Heart left ventricle (tissue), 13 donors: ENCODE data around the gene NECAP2.

Experiments used
- POLR2A ChIP-seq, 2 donors: fragments of 450-650 bp; IDR thresholded peaks; one replicate each; pipeline ENCODE4 v1.6.1; 2017; ENCODE audit warnings: antibody characterized with exemption in 2 of 2, mild to moderate bottlenecking in 2 of 2, moderate library complexity in 2 of 2
- TF ChIP-seq, protein P1 (sequence below), 12 donors: fragments of 200-600 bp; sonication (generic) in 4 of 12; IDR thresholded peaks; one replicate each; pipeline versions ENCODE4 v1.5.0 to v1.8.0; 2018 to 2022; ENCODE audit warnings: antibody characterized with exemption in 12 of 12, mild to moderate bottlenecking in 5 of 12
- donor health status: ischemic (EF 13 %, LVEDD 7.1; RV severe dilation, severe dysfunction).
- donor health status: DM: no; HTN: yes; CAD: no.
- donor health status: DM: no; HTN: no; CAD: no.
- donor health status: ischemic (EF 25% LVEDD 6.9; RV normal size, moderate dysfunction).
- donor health status: ischemic (EF 25% LVEDD 5.7; RV mildly dilated, moderate dysfunction).
- donor health status: ischemic (EF 35%, LVEDD 5.7; RV mildly dilated, moderate dysfunction).
- donor health status: nonischemic (EF 11% LVEDD 7.7; RV severe dilation, severe dysfunction).
- donor health status: DM: yes; HTN: yes; CAD: no.
- donor health status: PGD.
- donor health status: ischemic (EF 29% LVEDD 5.4; RV normal size, mild dysfunction).
- donor health status: nonischemic (EF 23%, LVEDD 6.1; RV moderate dilation, normal function).

DNA sequence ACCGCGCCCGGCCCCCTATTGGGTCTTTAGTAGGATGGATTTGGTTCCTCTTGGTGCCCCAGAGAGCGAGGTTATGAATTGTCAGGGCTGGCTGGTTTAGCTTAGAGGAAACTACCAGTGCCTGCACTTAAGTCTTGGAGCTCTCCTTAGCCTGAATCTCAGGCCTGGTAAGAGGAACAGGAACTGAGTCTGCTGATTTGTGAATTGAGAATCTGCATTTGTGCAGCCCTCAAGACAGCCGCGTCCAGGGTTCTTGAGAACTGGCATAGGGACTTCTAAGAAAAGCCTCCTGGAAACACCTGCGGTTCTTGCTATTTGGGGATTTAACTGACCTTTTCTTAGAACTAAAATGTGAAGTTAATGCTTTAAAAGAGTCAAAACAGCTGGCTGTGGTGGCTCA, 1.7 kb downstream of the NECAP2 start:
- TF ChIP-seq, protein P1, sequence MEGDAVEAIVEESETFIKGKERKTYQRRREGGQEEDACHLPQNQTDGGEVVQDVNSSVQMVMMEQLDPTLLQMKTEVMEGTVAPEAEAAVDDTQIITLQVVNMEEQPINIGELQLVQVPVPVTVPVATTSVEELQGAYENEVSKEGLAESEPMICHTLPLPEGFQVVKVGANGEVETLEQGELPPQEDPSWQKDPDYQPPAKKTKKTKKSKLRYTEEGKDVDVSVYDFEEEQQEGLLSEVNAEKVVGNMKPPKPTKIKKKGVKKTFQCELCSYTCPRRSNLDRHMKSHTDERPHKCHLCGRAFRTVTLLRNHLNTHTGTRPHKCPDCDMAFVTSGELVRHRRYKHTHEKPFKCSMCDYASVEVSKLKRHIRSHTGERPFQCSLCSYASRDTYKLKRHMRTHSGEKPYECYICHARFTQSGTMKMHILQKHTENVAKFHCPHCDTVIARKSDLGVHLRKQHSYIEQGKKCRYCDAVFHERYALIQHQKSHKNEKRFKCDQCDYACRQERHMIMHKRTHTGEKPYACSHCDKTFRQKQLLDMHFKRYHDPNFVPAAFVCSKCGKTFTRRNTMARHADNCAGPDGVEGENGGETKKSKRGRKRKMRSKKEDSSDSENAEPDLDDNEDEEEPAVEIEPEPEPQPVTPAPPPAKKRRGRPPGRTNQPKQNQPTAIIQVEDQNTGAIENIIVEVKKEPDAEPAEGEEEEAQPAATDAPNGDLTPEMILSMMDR (IDR thresholded peaks at IDR 0.05), result no peak
- no peak for TF ChIP-seq POLR2A (IDR thresholded peaks at IDR 0.05)
